HEK293 (cell line): ENCODE measurements around the gene ARHGAP27.

Source experiments
- REPIN1 ChIP-seq: fragments of 450-650 bp; formaldehyde crosslinking; IDR thresholded peaks from 2 replicates; pipeline ENCODE4 v1.5.1; 2017; ENCODE audit warnings: missing biosample characterization, missing genetic modification characterization, low read depth
- REST ChIP-seq: fragments of 450-650 bp; formaldehyde crosslinking; IDR thresholded peaks from 2 replicates; pipeline ENCODE4 v1.5.1; 2016; ENCODE audit warnings: missing biosample characterization, missing genetic modification characterization
- ZEB2 ChIP-seq: fragments of 450-650 bp; formaldehyde crosslinking; IDR thresholded peaks from 2 replicates; pipeline ENCODE4 v1.5.1; 2016; ENCODE audit warnings: missing biosample characterization, missing genetic modification characterization
- ZNF211 ChIP-seq: fragments of 450-650 bp; formaldehyde crosslinking; IDR thresholded peaks from 2 replicates; pipeline ENCODE4 v1.5.1; 2016; ENCODE audit warnings: low read depth, missing biosample characterization, missing genetic modification characterization
- ZNF239 ChIP-seq: fragments of 450-650 bp; formaldehyde crosslinking; IDR thresholded peaks from 2 replicates; pipeline ENCODE4 v1.5.1; 2016; ENCODE audit warnings: missing biosample characterization, missing genetic modification characterization
- ZNF266 ChIP-seq: fragments of 450-650 bp; formaldehyde crosslinking; IDR thresholded peaks from 2 replicates; pipeline ENCODE4 v1.5.1; 2016; ENCODE audit warnings: missing biosample characterization, missing genetic modification characterization, low read depth
- ZNF341 ChIP-seq: fragments of 450-650 bp; formaldehyde crosslinking; IDR thresholded peaks from 2 replicates; pipeline ENCODE4; 2016; ENCODE audit warnings: low read depth, missing biosample characterization, missing genetic modification characterization
- ZNF501 ChIP-seq: fragments of 450-650 bp; formaldehyde crosslinking; IDR thresholded peaks from 2 replicates; pipeline ENCODE4 v1.5.1; 2016; ENCODE audit warnings: missing biosample characterization, missing genetic modification characterization
- ZNF837 ChIP-seq: fragments of 450-650 bp; formaldehyde crosslinking; IDR thresholded peaks from 2 replicates; pipeline ENCODE4 v1.5.1; 2016; ENCODE audit warnings: missing biosample characterization, missing genetic modification characterization
- TF ChIP-seq, protein P1 (sequence below): fragments of 450-650 bp; formaldehyde crosslinking; IDR thresholded peaks from 2 replicates; pipeline ENCODE4 v1.5.1; 2016; ENCODE audit warnings: missing biosample characterization, missing genetic modification characterization
- TF ChIP-seq, protein P2 (sequence below): IDR thresholded peaks from 2 replicates; pipeline ENCODE4 v1.6.1; 2011; ENCODE audit warnings: mild to moderate bottlenecking, low read depth, low read length, borderline replicate concordance

- TF ChIP-seq, protein P1, sequence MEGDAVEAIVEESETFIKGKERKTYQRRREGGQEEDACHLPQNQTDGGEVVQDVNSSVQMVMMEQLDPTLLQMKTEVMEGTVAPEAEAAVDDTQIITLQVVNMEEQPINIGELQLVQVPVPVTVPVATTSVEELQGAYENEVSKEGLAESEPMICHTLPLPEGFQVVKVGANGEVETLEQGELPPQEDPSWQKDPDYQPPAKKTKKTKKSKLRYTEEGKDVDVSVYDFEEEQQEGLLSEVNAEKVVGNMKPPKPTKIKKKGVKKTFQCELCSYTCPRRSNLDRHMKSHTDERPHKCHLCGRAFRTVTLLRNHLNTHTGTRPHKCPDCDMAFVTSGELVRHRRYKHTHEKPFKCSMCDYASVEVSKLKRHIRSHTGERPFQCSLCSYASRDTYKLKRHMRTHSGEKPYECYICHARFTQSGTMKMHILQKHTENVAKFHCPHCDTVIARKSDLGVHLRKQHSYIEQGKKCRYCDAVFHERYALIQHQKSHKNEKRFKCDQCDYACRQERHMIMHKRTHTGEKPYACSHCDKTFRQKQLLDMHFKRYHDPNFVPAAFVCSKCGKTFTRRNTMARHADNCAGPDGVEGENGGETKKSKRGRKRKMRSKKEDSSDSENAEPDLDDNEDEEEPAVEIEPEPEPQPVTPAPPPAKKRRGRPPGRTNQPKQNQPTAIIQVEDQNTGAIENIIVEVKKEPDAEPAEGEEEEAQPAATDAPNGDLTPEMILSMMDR (tag by site-specific recombination) = no peak
- TF ChIP-seq, protein P2, sequence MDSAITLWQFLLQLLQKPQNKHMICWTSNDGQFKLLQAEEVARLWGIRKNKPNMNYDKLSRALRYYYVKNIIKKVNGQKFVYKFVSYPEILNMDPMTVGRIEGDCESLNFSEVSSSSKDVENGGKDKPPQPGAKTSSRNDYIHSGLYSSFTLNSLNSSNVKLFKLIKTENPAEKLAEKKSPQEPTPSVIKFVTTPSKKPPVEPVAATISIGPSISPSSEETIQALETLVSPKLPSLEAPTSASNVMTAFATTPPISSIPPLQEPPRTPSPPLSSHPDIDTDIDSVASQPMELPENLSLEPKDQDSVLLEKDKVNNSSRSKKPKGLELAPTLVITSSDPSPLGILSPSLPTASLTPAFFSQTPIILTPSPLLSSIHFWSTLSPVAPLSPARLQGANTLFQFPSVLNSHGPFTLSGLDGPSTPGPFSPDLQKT = no peak
- TF ChIP-seq ZEB2 (no peak), ZNF239 (no peak), ZNF837 (tag by site-specific recombination) (no peak), ZNF341 (no peak), REPIN1 (tag by site-specific recombination) (no peak), ZNF501 (no peak), ZNF211 (tag by site-specific recombination) (no peak), REST (no peak), ZNF266 (tag by site-specific recombination) (no peak)
Measured at GRCh38 chr17:45425984-45426413, 6.7 kb downstream of the ARHGAP27 start.
